GM12875 (cell line): ENCODE results near the gene ERO1B.
"Not testable (repeated sequence)": the region's sequence is repeated elsewhere in the genome, so short reads cannot be mapped to it uniquely, and the experiment has no call there.

Experiments used
- H3K4me3 ChIP-seq: one replicate; pipeline ENCODE4 v1.5.1; 2011; ENCODE audit warnings: low read depth, low read length, control low read depth
- TF ChIP-seq, protein P1 (sequence below): IDR thresholded peaks from 2 replicates; pipeline ENCODE4 v1.5.1; 2011; ENCODE audit warnings: low read depth, mild to moderate bottlenecking, control low read depth, inconsistent platforms, low read length, moderate library complexity, borderline replicate concordance; ENCODE audit not compliant: insufficient read depth

The ERO1B gene

DNA sequence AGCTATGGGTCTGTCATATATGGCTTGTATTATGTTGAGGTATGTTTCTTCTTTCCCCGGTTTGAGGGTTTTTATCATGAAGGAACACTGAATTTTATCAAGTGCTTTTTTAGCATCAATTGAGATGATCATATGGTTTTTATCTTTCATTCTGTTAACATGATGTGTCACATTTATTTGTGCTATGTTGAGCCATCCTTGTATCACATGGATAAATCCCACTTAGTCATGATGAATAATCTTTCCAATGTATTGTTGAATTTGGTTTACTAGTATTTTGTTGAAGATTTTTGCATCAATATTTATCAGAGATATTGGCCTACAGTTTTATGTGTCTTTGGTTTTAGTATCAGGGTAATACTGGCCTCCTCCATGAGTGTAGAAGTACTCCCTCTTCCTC, 77.7 kb downstream of the ERO1B start:
- TF ChIP-seq, protein P1, sequence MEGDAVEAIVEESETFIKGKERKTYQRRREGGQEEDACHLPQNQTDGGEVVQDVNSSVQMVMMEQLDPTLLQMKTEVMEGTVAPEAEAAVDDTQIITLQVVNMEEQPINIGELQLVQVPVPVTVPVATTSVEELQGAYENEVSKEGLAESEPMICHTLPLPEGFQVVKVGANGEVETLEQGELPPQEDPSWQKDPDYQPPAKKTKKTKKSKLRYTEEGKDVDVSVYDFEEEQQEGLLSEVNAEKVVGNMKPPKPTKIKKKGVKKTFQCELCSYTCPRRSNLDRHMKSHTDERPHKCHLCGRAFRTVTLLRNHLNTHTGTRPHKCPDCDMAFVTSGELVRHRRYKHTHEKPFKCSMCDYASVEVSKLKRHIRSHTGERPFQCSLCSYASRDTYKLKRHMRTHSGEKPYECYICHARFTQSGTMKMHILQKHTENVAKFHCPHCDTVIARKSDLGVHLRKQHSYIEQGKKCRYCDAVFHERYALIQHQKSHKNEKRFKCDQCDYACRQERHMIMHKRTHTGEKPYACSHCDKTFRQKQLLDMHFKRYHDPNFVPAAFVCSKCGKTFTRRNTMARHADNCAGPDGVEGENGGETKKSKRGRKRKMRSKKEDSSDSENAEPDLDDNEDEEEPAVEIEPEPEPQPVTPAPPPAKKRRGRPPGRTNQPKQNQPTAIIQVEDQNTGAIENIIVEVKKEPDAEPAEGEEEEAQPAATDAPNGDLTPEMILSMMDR, result no peak
- no peak overlapping the region for H3K4me3 ChIP-seq

DNA sequence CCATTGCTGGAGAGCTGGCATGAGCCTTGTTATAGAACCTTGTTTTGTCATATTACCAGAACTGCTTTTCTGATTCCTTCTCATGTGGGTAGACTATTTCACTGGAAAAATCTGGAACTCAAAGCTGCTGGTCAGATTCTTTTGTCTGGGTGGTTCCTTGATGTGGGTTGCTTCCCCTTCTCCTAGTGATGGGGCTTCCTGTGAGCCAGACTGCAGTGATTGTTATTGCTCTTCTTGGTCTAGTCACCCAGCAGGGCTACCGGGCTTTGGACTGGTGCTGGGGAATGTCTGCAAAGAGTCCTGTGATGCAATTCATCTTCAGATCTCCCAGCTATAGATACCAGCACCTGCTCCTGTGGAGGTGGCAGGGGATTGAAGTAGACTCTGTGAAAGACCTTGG, 80.0 kb downstream of the ERO1B start:
- TF ChIP-seq, protein P1, result no peak
- no peak overlapping the region for H3K4me3 ChIP-seq

DNA sequence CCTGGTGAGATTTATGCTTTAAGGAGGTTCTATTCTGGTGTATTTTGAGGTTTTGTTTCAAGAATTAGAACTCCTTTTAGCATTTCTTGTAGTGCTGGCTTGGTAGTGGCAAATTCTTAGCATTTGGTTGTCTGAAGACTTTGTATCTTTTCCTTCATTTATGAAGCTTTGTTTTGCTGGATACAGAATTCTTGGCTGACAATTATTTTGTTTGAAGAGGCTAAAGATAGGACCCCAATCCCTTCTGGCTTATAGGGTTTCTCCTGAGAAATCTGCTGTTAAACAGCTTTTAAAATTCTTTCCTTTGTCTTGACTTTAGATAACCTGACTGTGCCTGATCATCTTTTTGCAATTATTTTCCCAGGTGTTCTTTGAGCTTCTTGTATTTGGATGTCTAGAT, 80.8 kb downstream of the ERO1B start:
- TF ChIP-seq, protein P1, result no peak
- no peak overlapping the region for H3K4me3 ChIP-seq

DNA sequence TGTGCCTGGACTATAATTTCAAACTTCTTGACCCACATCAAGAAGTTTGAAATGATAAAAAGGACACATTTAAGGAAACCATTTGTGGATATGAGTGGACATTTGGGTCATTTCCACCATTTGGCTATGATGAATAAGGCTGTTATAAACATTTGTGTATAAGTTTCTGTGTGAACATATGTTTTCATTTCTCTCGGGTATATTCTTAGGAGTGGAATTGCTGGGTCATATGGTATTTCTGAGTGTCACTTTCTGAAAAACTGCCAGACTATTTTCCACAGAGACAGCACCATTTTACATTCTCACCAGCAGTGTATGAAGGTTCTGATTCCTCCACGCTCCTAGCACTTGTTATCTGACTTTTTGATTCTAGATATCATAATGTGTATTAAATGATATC, 88.6 kb downstream of the ERO1B start:
- H3K4me3 ChIP-seq, result no peak overlapping the region
- TF ChIP-seq, protein P1, result no peak

DNA sequence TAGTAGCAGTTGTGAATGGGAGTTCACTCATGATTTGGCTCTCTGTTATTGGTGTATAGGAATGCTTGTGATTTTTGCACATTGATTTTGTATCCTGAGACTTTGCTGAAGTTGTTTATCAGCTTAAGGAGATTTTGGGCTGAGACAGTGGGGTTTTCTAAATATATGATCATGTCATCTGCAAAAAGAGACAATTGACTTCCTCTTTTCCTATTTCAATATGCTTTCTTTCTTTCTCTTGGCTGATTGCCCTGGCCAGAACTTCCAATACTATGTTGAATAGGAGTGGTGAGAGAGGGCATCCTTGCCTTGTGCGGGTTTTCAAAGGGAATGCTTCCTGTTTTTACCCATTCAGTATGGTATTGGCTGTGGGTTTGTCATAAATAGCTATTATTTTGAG, 93.7 kb downstream of the ERO1B start:
- not testable (repeated sequence) for H3K4me3 ChIP-seq

DNA sequence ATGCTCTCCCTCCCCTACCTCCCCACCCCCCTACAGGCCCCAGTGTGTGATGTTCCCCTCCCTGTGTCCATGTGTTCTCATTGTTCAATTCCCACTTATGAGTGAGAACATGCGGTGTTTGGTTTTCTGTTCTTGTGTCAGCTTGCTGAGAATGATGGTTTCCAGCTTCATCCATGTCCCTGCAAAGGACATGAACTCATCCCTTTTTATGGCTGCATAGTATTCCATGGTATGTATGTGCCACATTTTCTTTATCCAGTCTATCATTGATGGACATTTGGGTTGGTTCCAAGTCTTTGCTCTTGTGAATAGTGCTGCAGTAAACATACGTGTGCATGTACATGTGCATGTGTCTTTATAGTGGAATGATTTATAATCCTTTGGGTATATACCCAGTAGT, 95.3 kb downstream of the ERO1B start:
- not testable (repeated sequence) for H3K4me3 ChIP-seq

DNA sequence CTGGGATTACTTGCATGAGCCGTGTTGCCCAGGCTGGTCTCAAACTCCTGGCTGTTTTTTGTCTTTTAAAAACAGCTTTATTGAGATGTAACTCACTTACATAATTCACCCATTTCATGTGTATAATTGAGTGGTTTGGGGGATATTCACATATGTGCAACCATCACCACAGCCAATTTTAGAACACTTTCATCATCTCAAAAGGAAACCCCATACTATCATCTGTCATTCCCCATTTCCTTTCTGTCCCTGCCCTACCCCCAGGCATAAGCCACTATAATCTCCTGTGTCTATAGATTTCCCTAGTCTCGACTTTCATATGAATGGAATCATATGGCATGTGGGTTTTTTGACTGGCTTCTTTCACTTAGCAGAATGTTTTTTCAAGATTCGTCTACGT, 96.1 kb downstream of the ERO1B start:
- no peak overlapping the region for H3K4me3 ChIP-seq
- TF ChIP-seq, protein P1, result no peak

DNA sequence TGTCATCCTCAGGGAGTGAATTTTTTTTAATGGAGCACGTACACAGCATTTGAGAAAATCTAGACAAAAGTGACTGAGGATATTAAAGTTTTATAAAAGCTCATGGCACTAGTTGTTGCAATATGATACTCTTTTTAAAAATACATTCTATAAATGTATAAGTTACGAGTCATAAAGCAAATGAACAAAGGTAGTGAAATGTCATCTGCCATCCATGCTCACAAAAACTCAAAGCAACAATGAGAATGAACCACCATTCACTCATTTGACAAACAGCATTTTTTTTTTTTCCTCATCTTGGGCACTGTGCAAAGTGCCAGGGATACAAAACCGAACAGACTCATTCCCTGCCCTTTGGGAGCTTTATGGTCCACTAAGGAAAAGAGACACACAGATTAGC, 100.7 kb downstream of the ERO1B start:
- TF ChIP-seq, protein P1, result no peak
- H3K4me3 ChIP-seq, result no peak overlapping the region
